ENCODE results near the gene PALM3. TPM values are rescaled to one million over a fixed set of nuclear protein-coding genes. Genes with fewer than 3 reads are reported as not detected.

The PALM3 gene
- total RNA-seq, 2 experiments from 2014 or later = 0.09 TPM; not detected in 1

DNA sequence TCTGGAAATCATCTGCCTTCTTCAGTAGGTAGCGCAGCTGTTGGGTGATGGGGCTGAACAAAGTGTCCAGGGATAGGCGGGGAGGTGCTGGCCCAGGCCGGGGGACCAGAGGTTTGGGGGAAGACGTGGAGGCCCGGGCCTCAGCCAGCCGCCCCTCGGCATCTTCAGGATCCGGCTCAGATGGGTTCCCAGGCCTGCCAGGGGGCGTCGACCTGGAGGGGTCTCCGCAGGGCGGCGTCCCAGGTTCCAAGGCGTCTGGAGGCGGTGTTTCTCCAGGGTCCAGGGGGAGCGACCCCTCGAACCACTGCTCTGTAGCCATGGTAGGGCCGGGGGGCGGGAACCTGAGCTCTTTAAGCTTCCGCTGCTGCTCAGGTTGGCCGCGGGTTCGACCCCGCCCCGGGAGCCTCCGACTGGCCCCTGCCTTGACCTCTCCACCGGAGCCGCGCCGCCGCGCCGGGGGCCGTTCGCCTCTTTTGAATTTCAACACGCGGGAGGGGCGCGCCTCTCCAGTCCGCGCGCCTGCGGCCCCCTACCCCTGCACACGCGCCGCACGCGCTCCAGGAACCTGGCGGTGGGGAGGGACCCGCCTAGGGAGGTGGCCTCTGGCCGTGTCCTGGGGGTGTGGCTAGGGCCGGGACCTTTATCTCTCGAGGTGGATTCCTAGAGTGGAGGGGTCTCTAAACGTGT, 23.6 kb upstream of the PALM3 start, which contains the start of gene C19orf67:
C19orf67 (minus strand) TSS at position 475 of the 687 bp plus-strand sequence; CDS start at position 319, 156 bp downstream.
- TF ChIP-seq EZH2phosphoT487 (IDR thresholded peaks at IDR 0.05; ENCODE audit: borderline replicate concordance, low read depth, low read length) = no peak
- TF ChIP-seq, protein P1, sequence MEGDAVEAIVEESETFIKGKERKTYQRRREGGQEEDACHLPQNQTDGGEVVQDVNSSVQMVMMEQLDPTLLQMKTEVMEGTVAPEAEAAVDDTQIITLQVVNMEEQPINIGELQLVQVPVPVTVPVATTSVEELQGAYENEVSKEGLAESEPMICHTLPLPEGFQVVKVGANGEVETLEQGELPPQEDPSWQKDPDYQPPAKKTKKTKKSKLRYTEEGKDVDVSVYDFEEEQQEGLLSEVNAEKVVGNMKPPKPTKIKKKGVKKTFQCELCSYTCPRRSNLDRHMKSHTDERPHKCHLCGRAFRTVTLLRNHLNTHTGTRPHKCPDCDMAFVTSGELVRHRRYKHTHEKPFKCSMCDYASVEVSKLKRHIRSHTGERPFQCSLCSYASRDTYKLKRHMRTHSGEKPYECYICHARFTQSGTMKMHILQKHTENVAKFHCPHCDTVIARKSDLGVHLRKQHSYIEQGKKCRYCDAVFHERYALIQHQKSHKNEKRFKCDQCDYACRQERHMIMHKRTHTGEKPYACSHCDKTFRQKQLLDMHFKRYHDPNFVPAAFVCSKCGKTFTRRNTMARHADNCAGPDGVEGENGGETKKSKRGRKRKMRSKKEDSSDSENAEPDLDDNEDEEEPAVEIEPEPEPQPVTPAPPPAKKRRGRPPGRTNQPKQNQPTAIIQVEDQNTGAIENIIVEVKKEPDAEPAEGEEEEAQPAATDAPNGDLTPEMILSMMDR (conservative IDR thresholded peaks at IDR 0.05; ENCODE audit: low read length) = no peak
- Histone ChIP-seq H3K4me1 (ENCODE audit: insufficient read depth, low read length, poor library complexity, severe bottlenecking) (peaks cover 22% of the 10 kb centered on the region), H2AFZ (ENCODE audit: low read length) (no peak within 1 kb of the TSS), H3K36me3 (ENCODE audit: insufficient read depth, low read length) (peaks cover 41% of the 10 kb centered on the region), H3K4me3 (ENCODE audit: low read depth, low read length, poor library complexity, severe bottlenecking) (no peak within 1 kb of the TSS), H4K20me1 (ENCODE audit: insufficient read depth, low read length) (peaks cover 9% of the 10 kb centered on the region; the same call in 1 of the 2 replicates), H3K79me2 (ENCODE audit: insufficient read depth, low read depth, low read length) (peaks cover 15% of the 10 kb centered on the region; the same call in 1 of the 2 replicates), H3K4me2 (ENCODE audit: low read length) (no peak within 1 kb of the TSS), H3K9me2 (ENCODE audit: insufficient read depth, low read length) (no peaks in the 10 kb centered on the region), H3K9me3 (ENCODE audit: low read length) (no peaks in the 10 kb centered on the region), H3K27ac (ENCODE audit: low read depth, low read length, poor library complexity, severe bottlenecking) (no peak within 1 kb of the TSS)
- POLR2A ChIA-PET = no interaction called here
- CTCF ChIA-PET (ENCODE audit: unreplicated experiment) = no interaction called here
- no peak for DNase-seq (ENCODE audit: low spot score)
- intact Hi-C loops (cut with micrococcal nuclease; ENCODE audit: unreplicated experiment) = no loop called here
- BruUV-seq (replicated peaks) = no TSS peak

DNA sequence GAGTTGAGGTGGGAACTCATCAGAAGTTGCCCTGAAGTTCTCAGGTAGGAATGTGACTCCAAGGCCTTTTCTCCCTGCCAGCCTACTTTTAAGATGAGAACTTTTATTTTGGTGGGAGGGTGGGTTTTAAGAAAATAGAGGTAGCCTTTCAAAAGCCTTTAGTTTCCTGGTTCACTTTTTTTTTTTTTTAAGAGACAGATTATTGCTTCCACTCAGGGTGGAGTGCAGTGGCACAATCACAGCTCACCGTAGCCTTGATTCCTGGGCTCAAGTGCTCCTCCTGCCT, 20.7 kb upstream of the PALM3 start:
- no peaks in the 10 kb centered on the region for H3K79me2 ChIP-seq (ENCODE audit: insufficient read depth, low read depth, low read length)
- intact Hi-C loops (cut with micrococcal nuclease; ENCODE audit: unreplicated experiment) = no loop called here
- no peak overlapping the region for H3K27ac ChIP-seq (ENCODE audit: low read depth, low read length, poor library complexity, severe bottlenecking)
- POLR2A ChIA-PET = no interaction called here
- H3K9me2 ChIP-seq (ENCODE audit: insufficient read depth, low read length) = no peaks in the 10 kb centered on the region
- H2AFZ ChIP-seq (ENCODE audit: low read length) = no peak overlapping the region
- H3K4me1 ChIP-seq (ENCODE audit: insufficient read depth, low read length, poor library complexity, severe bottlenecking) = peaks cover 19% of the 10 kb centered on the region
- H3K36me3 ChIP-seq (ENCODE audit: insufficient read depth, low read length) = peaks cover 25% of the 10 kb centered on the region; the same call in 1 of the 2 replicates
- TF ChIP-seq, protein P1 (conservative IDR thresholded peaks at IDR 0.05; ENCODE audit: low read length) = no peak
- no peak for TF ChIP-seq EZH2phosphoT487 (IDR thresholded peaks at IDR 0.05; ENCODE audit: borderline replicate concordance, low read depth, low read length)
- H4K20me1 ChIP-seq (ENCODE audit: insufficient read depth, low read length) = no peaks in the 10 kb centered on the region
- DNase-seq (ENCODE audit: low spot score) = no peak
- H3K4me2 ChIP-seq (ENCODE audit: low read length) = no peak overlapping the region
- CTCF ChIA-PET (ENCODE audit: unreplicated experiment) = no interaction called here
- H3K4me3 ChIP-seq (ENCODE audit: low read depth, low read length, poor library complexity, severe bottlenecking) = no peak overlapping the region
- no peaks in the 10 kb centered on the region for H3K9me3 ChIP-seq (ENCODE audit: low read length)
- BruUV-seq (replicated peaks) = no TSS peak

Measured in OCI-LY7 (cell line).